HG02642 (cell line): ENCODE measurements around the gene SRD5A1.

Experiments
- ATAC-seq: cut with Tn5 transposase; IDR thresholded peaks from one replicate; pipeline ENCODE4 v1.9.1; 2021; ENCODE audit warnings: mild to moderate bottlenecking; ENCODE audit not compliant: unreplicated experiment, poor library complexity

The SRD5A1 gene

DNA sequence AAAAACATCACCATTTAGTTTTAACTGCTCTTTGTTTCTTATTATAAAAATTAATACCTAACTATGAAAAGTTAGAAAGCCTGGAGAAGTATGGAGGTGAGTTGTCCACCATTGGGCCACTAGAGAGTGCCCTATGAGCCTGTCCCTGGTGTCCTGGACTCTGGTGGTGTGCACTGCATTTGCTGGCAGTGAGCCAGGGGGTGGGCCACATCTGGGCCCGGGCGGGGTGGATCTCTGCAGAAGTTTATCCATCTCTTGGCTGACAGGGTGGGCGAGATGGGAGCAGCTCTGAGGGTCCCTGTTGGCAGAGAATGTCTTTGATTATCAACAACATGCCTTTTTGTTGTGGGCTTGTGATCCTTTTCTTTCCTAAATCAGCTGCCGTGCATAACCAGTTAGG lies 88.2 kb downstream of the SRD5A1 start:
- ATAC-seq: no peak

DNA sequence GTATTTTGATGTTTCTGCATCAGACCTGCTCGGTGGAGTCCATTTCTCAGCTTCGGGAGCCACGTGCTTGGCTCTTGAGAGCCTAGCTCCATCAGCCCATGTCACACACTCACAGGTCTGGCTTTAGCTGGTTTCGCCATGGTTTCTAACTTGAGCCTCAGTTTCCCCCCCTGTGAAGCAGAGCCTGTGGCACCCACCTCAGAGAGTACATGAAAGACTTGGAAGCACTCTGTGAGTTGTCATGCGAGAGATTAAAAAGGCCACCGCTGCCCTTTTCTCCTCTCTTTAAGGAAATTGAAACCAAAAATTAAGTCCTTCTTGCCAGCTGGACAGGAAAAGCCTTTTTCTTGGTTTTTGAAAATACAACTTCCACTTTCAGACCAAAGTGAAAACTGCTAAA lies 88.8 kb downstream of the SRD5A1 start:
- peak; percentile 53 for ATAC-seq

DNA sequence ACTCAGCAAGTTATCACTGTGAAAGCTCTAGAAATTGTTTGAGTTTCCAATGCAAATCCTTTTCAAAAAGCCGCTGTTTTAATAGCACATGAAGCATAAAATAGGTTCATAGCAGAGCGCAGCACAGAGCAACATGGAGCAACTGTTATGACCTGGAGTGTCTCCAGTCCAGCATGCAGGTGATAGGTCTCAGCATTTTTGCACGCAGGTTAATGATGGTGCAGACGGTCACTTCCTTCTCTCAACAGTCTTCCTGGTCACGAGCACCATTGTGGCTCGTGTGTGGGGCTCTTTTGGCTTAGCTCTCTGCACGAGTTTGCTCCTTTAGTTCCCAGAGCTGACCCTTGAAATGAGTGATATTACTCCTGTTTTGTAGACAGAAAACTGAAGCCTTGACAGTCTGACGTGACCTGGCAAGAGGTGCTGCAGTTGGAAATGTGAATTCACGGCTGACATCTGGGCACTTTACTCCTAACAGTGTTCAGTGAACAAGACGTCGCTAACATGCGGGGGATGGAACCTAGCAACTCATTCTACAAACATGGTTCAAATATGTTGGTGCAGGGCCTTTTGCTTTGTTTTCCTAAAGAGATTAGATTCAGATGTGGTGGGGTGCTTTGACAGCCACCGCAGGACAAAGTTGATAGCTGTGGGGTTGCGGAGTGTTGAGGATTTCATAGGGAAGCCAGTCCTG lies 90.0 kb downstream of the SRD5A1 start:
- ATAC-seq: no peak

DNA sequence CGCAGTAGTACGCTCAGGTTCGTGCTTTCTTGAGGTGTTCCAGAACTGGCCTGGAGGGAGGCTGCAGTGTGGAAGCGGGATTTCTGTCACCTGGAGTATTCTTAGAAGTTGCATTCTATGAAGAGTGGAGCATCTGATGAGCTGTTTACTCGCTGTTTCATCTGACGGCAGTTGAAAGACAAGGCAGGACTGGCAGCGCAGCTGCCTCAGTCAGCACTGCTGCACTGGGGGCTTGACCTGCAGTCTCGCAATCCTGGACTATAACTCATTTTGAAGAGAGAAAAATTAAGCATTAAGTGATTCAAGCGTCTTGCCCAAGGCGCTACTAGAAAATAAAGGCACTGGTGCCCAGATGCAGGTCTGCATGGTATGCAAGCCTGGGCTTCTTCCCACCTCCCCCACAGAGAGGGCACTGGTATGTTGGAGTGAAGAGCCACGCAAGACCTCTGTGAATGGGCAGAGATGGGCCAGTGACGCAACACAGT lies 90.6 kb downstream of the SRD5A1 start:
- no peak for ATAC-seq
